ENCODE results near the gene BTBD16. TPM values are rescaled to one million over a fixed set of nuclear protein-coding genes. Genes with fewer than 3 reads are reported as not detected.

Gene BTBD16
- total RNA-seq, 1 donor from 2014 or later = not detected

GRCh38 chr10:122295451-122295809, 24.3 kb downstream of the BTBD16 start:
- intact Hi-C loops (cut with micrococcal nuclease) = no loop called here
- DNase-seq (ENCODE audit: low spot score) = no peak
- Mint-ChIP-seq H3K36me3 (ENCODE audit: low read depth) (no peaks in the 10 kb centered on the region), H3K27me3 (ENCODE audit: low read depth) (peaks cover 4% of the 10 kb centered on the region), H3K27ac (no peak overlapping the region), H3K9me3 (no peaks in the 10 kb centered on the region), H3K4me3 (ENCODE audit: low read depth) (no peak overlapping the region), H3K4me1 (ENCODE audit: low read depth) (peaks cover 13% of the 10 kb centered on the region)

- H3K4me3 Mint-ChIP-seq (ENCODE audit: low read depth) = no peak overlapping the region
- DNase-seq (ENCODE audit: low spot score) = no peak
- no peak overlapping the region for H3K27ac Mint-ChIP-seq
- intact Hi-C loops (cut with micrococcal nuclease) = no loop called here
- H3K4me1 Mint-ChIP-seq (ENCODE audit: low read depth) = peaks cover 13% of the 10 kb centered on the region
- peaks cover 4% of the 10 kb centered on the region for H3K27me3 Mint-ChIP-seq (ENCODE audit: low read depth)
- H3K36me3 Mint-ChIP-seq (ENCODE audit: low read depth) = no peaks in the 10 kb centered on the region
- H3K9me3 Mint-ChIP-seq = no peaks in the 10 kb centered on the region
These were observed 25.4 kb downstream of the BTBD16 start for GRCh38 chr10:122296363-122297120.

GRCh38 chr10:122297583-122297982, 26.5 kb downstream of the BTBD16 start:
- Mint-ChIP-seq H3K36me3 (ENCODE audit: low read depth) (no peaks in the 10 kb centered on the region), H3K4me3 (ENCODE audit: low read depth) (no peak overlapping the region), H3K9me3 (no peaks in the 10 kb centered on the region), H3K4me1 (ENCODE audit: low read depth) (peaks cover 13% of the 10 kb centered on the region), H3K27ac (no peak overlapping the region), H3K27me3 (ENCODE audit: low read depth) (peaks cover 4% of the 10 kb centered on the region)
- intact Hi-C loops (cut with micrococcal nuclease) = no loop called here
- DNase-seq (ENCODE audit: low spot score) = no peak

GRCh38 chr10:122298206-122298597, 27.1 kb downstream of the BTBD16 start:
- Mint-ChIP-seq H3K27ac (no peak overlapping the region), H3K4me3 (ENCODE audit: low read depth) (no peak overlapping the region), H3K4me1 (ENCODE audit: low read depth) (peaks cover 13% of the 10 kb centered on the region), H3K36me3 (ENCODE audit: low read depth) (no peaks in the 10 kb centered on the region), H3K27me3 (ENCODE audit: low read depth) (peaks cover 4% of the 10 kb centered on the region), H3K9me3 (no peaks in the 10 kb centered on the region)
- DNase-seq (ENCODE audit: low spot score) = no peak
- intact Hi-C loops (cut with micrococcal nuclease) = loop anchor here (1.0 to 2.0 kb wide), 2 partner anchors 45 to 267 kb away; no protein-coding TSS in a partner anchor

- Mint-ChIP-seq H3K36me3 (ENCODE audit: low read depth) (no peaks in the 10 kb centered on the region), H3K9me3 (no peaks in the 10 kb centered on the region), H3K27ac (no peak overlapping the region), H3K27me3 (ENCODE audit: low read depth) (peaks cover 6% of the 10 kb centered on the region), H3K4me3 (ENCODE audit: low read depth) (no peak overlapping the region), H3K4me1 (ENCODE audit: low read depth) (peaks cover 10% of the 10 kb centered on the region)
- peak; percentile 34 for DNase-seq (ENCODE audit: low spot score)
- intact Hi-C loops (cut with micrococcal nuclease) = loop anchor here (1.0 to 2.0 kb wide), 3 partner anchors 44 to 267 kb away; no protein-coding TSS in a partner anchor
These were observed 27.7 kb downstream of the BTBD16 start for GRCh38 chr10:122298598-122299301.

- Mint-ChIP-seq H3K36me3 (ENCODE audit: low read depth) (no peaks in the 10 kb centered on the region), H3K4me1 (ENCODE audit: low read depth) (peaks cover 10% of the 10 kb centered on the region), H3K4me3 (ENCODE audit: low read depth) (no peak overlapping the region), H3K27me3 (ENCODE audit: low read depth) (peaks cover 6% of the 10 kb centered on the region), H3K9me3 (no peaks in the 10 kb centered on the region), H3K27ac (no peak overlapping the region)
- no peak for DNase-seq (ENCODE audit: low spot score)
- intact Hi-C loops (cut with micrococcal nuclease) = loop anchor here (1.0 to 2.0 kb wide), 3 partner anchors 43 to 136 kb away; partner anchors contain the start of gene PLEKHA1
These were observed 28.5 kb downstream of the BTBD16 start for GRCh38 chr10:122299423-122300075.

- Mint-ChIP-seq H3K4me3 (ENCODE audit: low read depth) (no peak overlapping the region), H3K9me3 (peaks cover 8% of the 10 kb centered on the region), H3K27ac (no peak overlapping the region), H3K36me3 (ENCODE audit: low read depth) (no peaks in the 10 kb centered on the region), H3K4me1 (ENCODE audit: low read depth) (peaks cover 3% of the 10 kb centered on the region), H3K27me3 (ENCODE audit: low read depth) (peaks cover 6% of the 10 kb centered on the region)
- DNase-seq (ENCODE audit: low spot score) = no peak
- intact Hi-C loops (cut with micrococcal nuclease) = loop anchor here (2.0 kb wide), 1 partner anchor 74 kb away; the partner anchor contains the start of gene PLEKHA1
These were observed 30.1 kb downstream of the BTBD16 start for GRCh38 chr10:122301055-122301810.

- Mint-ChIP-seq H3K36me3 (ENCODE audit: low read depth) (no peaks in the 10 kb centered on the region), H3K27ac (no peak overlapping the region), H3K27me3 (ENCODE audit: low read depth) (peaks cover 6% of the 10 kb centered on the region), H3K9me3 (peaks cover 9% of the 10 kb centered on the region), H3K4me1 (ENCODE audit: low read depth) (peaks cover 3% of the 10 kb centered on the region), H3K4me3 (ENCODE audit: low read depth) (no peak overlapping the region)
- intact Hi-C loops (cut with micrococcal nuclease) = loop anchor here (2.0 kb wide), 1 partner anchor 73 kb away; the partner anchor contains the start of gene PLEKHA1
- no peak for DNase-seq (ENCODE audit: low spot score)
These were observed 30.7 kb downstream of the BTBD16 start for GRCh38 chr10:122301811-122302115.

GRCh38 chr10:122302315-122302714, 31.2 kb downstream of the BTBD16 start:
- no peak overlapping the region for H3K27ac Mint-ChIP-seq
- H3K36me3 Mint-ChIP-seq (ENCODE audit: low read depth) = no peaks in the 10 kb centered on the region
- H3K4me1 Mint-ChIP-seq (ENCODE audit: low read depth) = peaks cover 3% of the 10 kb centered on the region
- no peak for DNase-seq (ENCODE audit: low spot score)
- peaks cover 9% of the 10 kb centered on the region for H3K9me3 Mint-ChIP-seq
- peaks cover 3% of the 10 kb centered on the region for H3K27me3 Mint-ChIP-seq (ENCODE audit: low read depth)
- intact Hi-C loops (cut with micrococcal nuclease) = no loop called here
- H3K4me3 Mint-ChIP-seq (ENCODE audit: low read depth) = no peak overlapping the region

GRCh38 chr10:122303271-122304053, 32.4 kb downstream of the BTBD16 start:
- Mint-ChIP-seq H3K27me3 (ENCODE audit: low read depth) (peaks cover 3% of the 10 kb centered on the region), H3K4me1 (ENCODE audit: low read depth) (peaks cover 3% of the 10 kb centered on the region), H3K27ac (no peak overlapping the region), H3K9me3 (peaks cover 9% of the 10 kb centered on the region), H3K4me3 (ENCODE audit: low read depth) (no peak overlapping the region), H3K36me3 (ENCODE audit: low read depth) (no peaks in the 10 kb centered on the region)
- DNase-seq (ENCODE audit: low spot score) = no peak
- intact Hi-C loops (cut with micrococcal nuclease) = no loop called here

GRCh38 chr10:122304054-122304579, 33.0 kb downstream of the BTBD16 start:
- Mint-ChIP-seq H3K4me3 (ENCODE audit: low read depth) (no peak overlapping the region), H3K9me3 (peaks cover 9% of the 10 kb centered on the region), H3K27me3 (ENCODE audit: low read depth) (peaks cover 6% of the 10 kb centered on the region), H3K4me1 (ENCODE audit: low read depth) (peaks cover 3% of the 10 kb centered on the region), H3K36me3 (ENCODE audit: low read depth) (no peaks in the 10 kb centered on the region), H3K27ac (no peak overlapping the region)
- no peak for DNase-seq (ENCODE audit: low spot score)
- intact Hi-C loops (cut with micrococcal nuclease) = no loop called here

- intact Hi-C loops (cut with micrococcal nuclease) = no loop called here
- Mint-ChIP-seq H3K4me3 (ENCODE audit: low read depth) (no peak overlapping the region), H3K36me3 (ENCODE audit: low read depth) (no peaks in the 10 kb centered on the region), H3K9me3 (peaks cover 9% of the 10 kb centered on the region), H3K27me3 (ENCODE audit: low read depth) (peaks cover 13% of the 10 kb centered on the region), H3K4me1 (ENCODE audit: low read depth) (no peaks in the 10 kb centered on the region), H3K27ac (no peak overlapping the region)
- DNase-seq (ENCODE audit: low spot score) = no peak
These were observed 35.2 kb downstream of the BTBD16 start for GRCh38 chr10:122306282-122306681.
